ENCODE results near the gene SNTB2. TPM values are rescaled to one million over a fixed set of nuclear protein-coding genes. Genes with fewer than 3 reads are reported as not detected.

The SNTB2 gene
- total and polyA plus RNA-seq, 2 of the 8 experiments (the other 6 are each of a cell fraction or from before 2014, with no cell fraction given), result 6.0 to 16.1 TPM

DNA sequence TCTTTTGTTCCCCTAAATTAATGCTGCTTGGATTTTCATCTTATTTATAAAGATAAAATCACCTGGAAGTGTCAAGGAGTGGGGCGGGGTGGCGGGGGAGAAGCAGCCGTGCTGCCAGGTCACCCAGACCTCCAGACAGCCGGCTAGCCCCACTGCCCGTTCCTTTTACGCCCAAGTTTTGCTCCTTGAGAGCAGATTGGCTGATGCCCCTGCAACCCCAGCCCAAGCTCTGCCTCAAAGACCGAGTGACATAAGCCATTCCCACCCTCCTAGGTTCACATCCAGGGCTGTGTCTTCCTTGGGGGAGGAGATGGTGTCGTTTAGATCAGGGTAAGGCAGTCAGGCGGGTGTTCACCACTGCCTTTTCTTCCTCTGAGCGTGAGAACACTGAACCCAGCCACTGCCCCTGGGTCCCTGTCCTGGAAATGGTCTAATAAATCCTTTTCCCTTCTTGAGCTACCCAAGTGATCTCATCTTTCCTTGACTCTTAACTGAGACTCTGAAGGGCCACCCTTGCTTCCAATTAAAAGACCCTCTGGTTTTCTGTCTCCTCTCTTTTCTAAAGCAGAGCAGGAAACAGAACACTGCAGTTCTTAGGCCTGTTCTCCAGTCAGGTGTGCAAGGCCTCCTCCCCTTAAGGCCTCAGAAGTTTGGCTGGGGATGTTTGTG, 137.8 kb downstream of the SNTB2 start:
- Histone ChIP-seq H3K23me2 (ENCODE audit: low read depth, low read length) (peaks cover 9% of the 10 kb centered on the region; the same call in 1 of the 2 replicates), H2AK5ac (ENCODE audit: low read depth, low read length) (no peak overlapping the region), H3K56ac (replicated peaks; ENCODE audit: insufficient read length, low read depth, low read length) (no peak overlapping the region), H3K79me2 (ENCODE audit: control insufficient read depth in 1 of 2, insufficient read depth in 2 of 2, low read length in 2 of 2) (peaks cover 8 to 64% of the 10 kb centered on the region in 2 experiments), H3K18ac (ENCODE audit: extremely low read depth, low read length) (no peak overlapping the region), H3K27me3 (replicated peaks in 1 of 4; ENCODE audit: control insufficient read depth in 3 of 4, extremely low read depth in 1 of 4, insufficient read depth in 3 of 4, low read length in 3 of 4) (no peaks in the 10 kb centered on the region), H4K5ac (ENCODE audit: insufficient read length, low read depth, low read length) (no peak overlapping the region), H2BK20ac (ENCODE audit: low read length) (no peak overlapping the region), H2BK5ac (ENCODE audit: low read depth, low read length) (no peak overlapping the region), H4K20me1 (replicated peaks in 1 of 2; ENCODE audit: control insufficient read depth in 1 of 2, insufficient read depth in 2 of 2, low read length in 2 of 2) (peaks cover 14 to 46% of the 10 kb centered on the region in 2 experiments), H3K79me1 (ENCODE audit: low read depth, low read length) (peaks cover 21% of the 10 kb centered on the region), H3K36me3 (ENCODE audit: control insufficient read depth in 2 of 4, insufficient read depth in 4 of 4, low read length in 3 of 4) (peaks cover 20 to 86% (median 46%) of the 10 kb centered on the region in 4 experiments), H2BK120ac (replicated peaks; ENCODE audit: low read depth, low read length) (no peak overlapping the region), H3K4me2 (ENCODE audit: insufficient read depth in 1 of 2, low read depth in 2 of 2, low read length in 2 of 2) (no peak overlapping the region), H3K4me3 (ENCODE audit: extremely low read depth in 1 of 4, insufficient read depth in 2 of 4, low read depth in 3 of 4, low read length in 4 of 4) (no peak overlapping the region), H3K4ac (replicated peaks; ENCODE audit: insufficient read length, low read depth, low read length) (no peak overlapping the region), H3K9ac (replicated peaks in 1 of 4; ENCODE audit: extremely low read depth in 1 of 4, low read depth in 3 of 4, low read length in 3 of 4) (no peak overlapping the region; a peak in 1 of 7 replicates), H3K27ac (ENCODE audit: low read depth, low read length) (no peak overlapping the region), H3K4me1 (replicated peaks in 1 of 4; ENCODE audit: control insufficient read depth in 3 of 4, insufficient read depth in 4 of 4, low read length in 3 of 4) (peaks cover 6 to 14% (median 10%) of the 10 kb centered on the region in 4 experiments), H4K8ac (ENCODE audit: extremely low read depth, insufficient read depth, low read length) (no peak overlapping the region), H3K14ac (ENCODE audit: insufficient read length) (no peak overlapping the region), H4K91ac (replicated peaks; ENCODE audit: insufficient read length, low read length) (no peak overlapping the region), H3K23ac (ENCODE audit: insufficient read length) (no peak overlapping the region), H2BK12ac (ENCODE audit: low read depth, low read length) (no peak overlapping the region), H2AFZ (ENCODE audit: low read length) (no peak overlapping the region), H3K9me3 (ENCODE audit: insufficient read depth in 2 of 2, low read depth in 1 of 2, low read length in 1 of 2) (no peaks in the 10 kb centered on the region), H2BK15ac (ENCODE audit: low read length) (no peak overlapping the region)
- ChIA-PET POLR2A (ENCODE audit: partially characterized antibody) (interaction anchor here (24.8 to 29.8 kb wide), 2 partner anchors 4 to 12 kb away, joined by 497 read pairs; partner anchors contain the start of genes COG8, NIP7, PDF and TMED6), CTCF (ENCODE audit: partially characterized antibody) (interaction anchor here (0.6 to 3.4 kb wide), 2 partner anchors 14 to 1115 kb away, joined by 3 to 10 read pairs; partner anchors contain the start of genes COG8 and NIP7)
- WGBS, 2 experiments (ENCODE audit: extremely low coverage in 1 of 2, insufficient coverage in 1 of 2, insufficient read length in 1 of 2, insufficient replicate concordance in 2 of 2, low coverage in 1 of 2, low lambda C conversion rate in 2 of 2, missing lambda C conversion rate in 1 of 2), result 89% methylated on average over 10 of the region's 10 CpGs; no CpG with 5 or more reads in 1 of the 2 experiments
- TF ChIP-seq EZH2 (IDR thresholded peaks at IDR 0.05; ENCODE audit: low read depth, low read length, severe bottlenecking) (no peak), POLR2A (IDR thresholded peaks at IDR 0.05; ENCODE audit: control extremely low read depth in 1 of 2, low read depth in 2 of 2, low read length in 2 of 2) (0 out of 3 replicates have a peak, but pooled peaks of 1 of the 2 experiments have one; percentile 33), SAP30 (IDR thresholded peaks at IDR 0.05; ENCODE audit: insufficient read depth, insufficient replicate concordance, low read length) (no peak), POLR2AphosphoS5 (IDR thresholded peaks at IDR 0.05; ENCODE audit: low read depth, low read length) (0 out of 2 replicates have a peak, but pooled peaks have one; percentile 30)
- TF ChIP-seq, protein P1, sequence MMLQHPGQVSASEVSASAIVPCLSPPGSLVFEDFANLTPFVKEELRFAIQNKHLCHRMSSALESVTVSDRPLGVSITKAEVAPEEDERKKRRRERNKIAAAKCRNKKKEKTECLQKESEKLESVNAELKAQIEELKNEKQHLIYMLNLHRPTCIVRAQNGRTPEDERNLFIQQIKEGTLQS (IDR thresholded peaks at IDR 0.05; ENCODE audit: insufficient read depth, low read depth, low read length), result no peak
- DNase-seq (ENCODE audit: low read depth in 1 of 2, low spot score in 2 of 2), result no peak
- FAIRE-seq, result no peak
